ENCODE measurements around the gene ERICH2. TPM values are rescaled to one million over a fixed set of nuclear protein-coding genes. Genes with fewer than 3 reads are reported as not detected.

The ERICH2 gene
- total RNA-seq = not detected in 2 replicates

GRCh38 chr2:170770008-170770605 lies at the start of gene ERICH2:
Gene ERICH2, plus strand, starts transcription at chr2:170770378. Its CDS starts 304 bp downstream, at chr2:170770682.

GRCh38 chr2:170816504-170817092 lies 46.4 kb downstream of the ERICH2 start, which contains the start of gene GAD1:
Gene GAD1, plus strand, starts transcription at chr2:170816887. Its CDS starts 1,705 bp downstream, at chr2:170818592.

Other genes with a start within 250 kb of the ERICH2 start
- not detected in 2 replicates for gene SP5, start 55.0 kb upstream of the ERICH2 start, total RNA-seq
- gene GAD1, start 46.5 kb downstream of the ERICH2 start, total RNA-seq = under 0.01 and 0.19 TPM in 2 replicates
- 33.5 and 56.7 TPM in 2 replicates for gene GORASP2, start 158.9 kb downstream of the ERICH2 start, total RNA-seq

Measured in regular cardiac myocyte (primary cell).